HG02798 (cell line): Measurements from ENCODE around the gene ROBO1.

Source experiments
- ATAC-seq: cut with Tn5 transposase; IDR thresholded peaks from one replicate; pipeline ENCODE4 v1.9.1; 2021; ENCODE audit warnings: mild to moderate bottlenecking; ENCODE audit not compliant: unreplicated experiment, poor library complexity

ROBO1 gene

GRCh38 chr3:78963771-78964170 is 804.0 kb downstream of the ROBO1 start:
- no peak for ATAC-seq

- ATAC-seq: no peak
Measured at GRCh38 chr3:78957456-78957855, 810.3 kb downstream of the ROBO1 start.

DNA sequence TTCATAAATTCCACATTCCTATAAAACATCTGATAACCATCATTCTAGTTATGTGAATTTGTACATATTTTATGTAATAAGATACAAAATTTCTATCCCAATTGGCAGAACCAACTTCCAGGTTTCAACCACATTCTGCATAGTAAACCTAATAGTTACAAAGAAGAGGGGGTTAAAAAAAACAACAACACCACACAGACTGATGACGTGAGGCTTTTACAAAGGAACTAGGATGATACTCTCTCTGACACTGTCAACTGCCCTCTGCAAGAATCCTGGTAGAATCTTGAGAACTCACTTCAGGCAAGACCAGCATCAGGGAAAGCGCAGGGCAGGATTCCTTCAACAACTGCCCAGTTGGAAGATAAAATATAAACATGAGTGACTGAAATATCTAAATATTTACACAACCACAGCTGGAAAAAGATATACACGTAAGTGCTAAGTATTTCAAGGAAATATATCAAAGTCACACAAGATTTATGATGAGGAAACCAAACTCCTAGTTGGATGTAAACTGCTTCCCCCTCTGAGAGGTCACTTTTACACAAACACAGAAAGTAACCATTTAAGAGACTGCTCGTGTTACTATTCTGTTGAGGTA is 816.4 kb downstream of the ROBO1 start:
- no peak for ATAC-seq

DNA sequence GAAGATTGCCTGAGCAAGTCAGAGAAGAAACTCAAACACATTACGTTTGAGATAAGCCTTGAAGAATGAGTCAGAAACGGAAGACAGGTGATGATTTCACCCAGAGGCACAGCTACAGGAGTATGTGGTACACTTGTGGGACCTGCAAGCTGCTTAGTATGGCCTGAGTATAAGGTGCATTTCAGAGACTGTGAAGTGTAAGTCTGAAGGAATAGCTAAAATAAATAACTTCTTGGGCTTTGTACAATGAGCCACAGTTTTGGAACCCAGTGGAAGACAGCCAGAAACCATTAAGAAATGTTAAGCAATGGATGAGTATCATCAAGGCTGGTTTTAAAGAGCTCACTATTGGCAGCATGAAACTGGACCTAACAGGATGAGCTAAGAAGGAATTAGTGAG is 826.2 kb downstream of the ROBO1 start:
- no peak for ATAC-seq

DNA sequence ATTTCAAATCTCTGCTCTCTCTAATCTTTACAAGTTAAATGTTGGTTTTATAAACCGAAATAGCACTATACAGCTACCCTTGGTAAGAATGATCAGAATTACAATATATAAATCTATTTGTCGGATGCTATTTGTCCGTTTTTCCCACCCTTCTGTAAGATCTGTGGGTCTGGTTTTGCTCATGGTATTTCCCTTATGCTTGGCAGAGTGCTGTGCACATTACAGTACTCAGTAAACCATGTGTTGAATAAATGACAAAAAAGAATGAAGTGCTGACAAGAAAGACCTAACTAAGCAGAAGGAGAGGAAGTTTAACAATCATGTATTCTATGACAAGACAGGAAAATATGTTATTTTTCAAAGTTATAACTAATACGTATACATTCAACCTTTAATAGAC is 827.2 kb downstream of the ROBO1 start:
- no peak for ATAC-seq

- no peak for ATAC-seq
Measured at GRCh38 chr3:78940128-78940527, 827.7 kb downstream of the ROBO1 start.

- ATAC-seq: no peak
Measured at GRCh38 chr3:78937475-78937874, 830.3 kb downstream of the ROBO1 start.

GRCh38 chr3:78927759-78928158 is 840.0 kb downstream of the ROBO1 start:
- no peak for ATAC-seq

DNA sequence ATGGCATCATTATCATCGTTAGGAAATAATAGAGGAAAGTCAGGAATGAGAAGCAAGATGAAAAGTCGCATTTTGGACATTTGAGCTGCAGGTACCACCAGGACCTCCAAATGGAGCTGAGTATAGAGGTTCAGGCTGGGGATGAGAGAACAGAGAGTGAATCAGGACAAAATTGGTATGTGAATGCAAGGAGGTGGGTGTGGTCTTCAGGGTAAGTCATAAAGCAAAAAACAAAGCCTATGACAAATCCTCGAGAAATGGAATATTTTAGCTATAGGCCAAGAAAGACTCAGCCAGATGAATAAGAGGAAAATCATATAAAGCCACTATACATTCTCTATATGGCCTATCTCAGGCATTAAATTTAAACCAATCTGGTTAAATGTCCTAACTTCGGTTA is 841.3 kb downstream of the ROBO1 start:
- no peak for ATAC-seq

- ATAC-seq: no peak
Measured at GRCh38 chr3:78924711-78925110, 843.1 kb downstream of the ROBO1 start.

DNA sequence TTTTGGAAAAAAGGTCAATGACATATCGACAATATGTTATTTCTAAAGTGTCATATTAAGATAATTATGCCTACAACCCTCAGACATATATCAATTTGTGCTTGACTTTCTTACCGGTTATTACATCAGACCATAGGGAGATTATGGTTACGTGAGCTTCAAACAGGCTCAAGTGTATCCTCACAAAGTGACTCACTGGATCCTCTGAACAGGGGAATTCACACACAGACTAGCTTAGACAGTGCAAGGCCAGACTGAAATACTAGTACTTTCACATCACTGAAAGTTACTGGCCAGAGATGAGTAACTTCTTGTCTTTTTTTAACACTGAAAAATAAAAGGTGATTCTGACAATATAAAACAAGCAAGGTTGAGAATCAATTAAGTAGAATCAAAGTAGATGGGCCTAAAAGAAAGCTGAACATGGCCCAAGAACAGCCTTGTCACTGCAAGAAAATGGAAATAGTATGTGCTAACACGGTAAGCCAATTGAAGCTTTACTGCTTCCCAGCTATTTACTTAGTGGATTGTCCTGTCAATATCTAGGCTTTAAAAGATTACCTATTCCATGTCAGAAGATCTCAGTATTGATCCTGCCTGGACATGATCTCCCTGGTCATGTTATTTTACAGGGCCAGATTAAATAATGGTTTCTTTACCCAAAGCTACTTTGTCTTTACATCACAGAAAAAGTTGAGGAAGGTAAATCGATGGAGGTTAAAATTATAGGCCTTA is 848.6 kb downstream of the ROBO1 start:
- ATAC-seq: peak; percentile 60

GRCh38 chr3:78918361-78919020 is 849.3 kb downstream of the ROBO1 start:
- ATAC-seq: peak; percentile 38

DNA sequence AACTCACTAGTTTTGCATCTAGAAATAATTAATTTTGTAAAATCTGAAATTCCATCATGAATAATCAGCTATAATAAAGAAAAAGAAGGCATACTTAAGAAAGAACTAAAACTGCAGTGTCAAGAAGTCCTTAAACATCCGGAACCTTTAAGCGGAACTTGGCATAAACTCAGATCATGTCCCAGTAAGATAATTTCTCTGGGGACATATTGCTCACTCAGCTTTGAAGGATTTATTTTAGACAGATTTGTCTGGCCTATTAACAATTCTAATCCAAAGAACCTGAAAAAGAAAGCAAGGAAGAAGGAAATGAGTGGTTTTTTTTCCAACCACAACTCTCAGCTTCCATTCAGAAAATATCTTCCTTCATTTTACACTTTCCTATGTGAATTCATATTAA is 850.3 kb downstream of the ROBO1 start:
- ATAC-seq: no peak

DNA sequence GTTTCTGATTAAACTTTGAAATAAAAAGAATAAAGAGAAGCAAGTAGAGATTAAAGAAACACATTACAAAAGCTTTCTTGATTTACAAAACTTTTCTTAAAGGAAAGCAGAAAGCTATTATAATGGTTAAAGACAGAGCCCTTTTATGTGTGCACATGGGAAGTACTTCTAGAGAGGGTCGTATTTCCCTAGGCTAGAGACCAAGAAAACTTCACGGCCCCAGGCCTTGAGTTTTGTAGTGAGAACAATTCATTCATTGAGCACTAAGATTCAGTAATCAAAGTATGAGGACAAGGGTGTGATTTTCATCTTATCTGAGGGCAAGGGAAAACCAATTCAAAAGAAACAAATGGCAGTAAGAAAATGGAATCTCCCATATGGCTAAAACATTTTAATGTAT is 854.1 kb downstream of the ROBO1 start:
- no peak for ATAC-seq

DNA sequence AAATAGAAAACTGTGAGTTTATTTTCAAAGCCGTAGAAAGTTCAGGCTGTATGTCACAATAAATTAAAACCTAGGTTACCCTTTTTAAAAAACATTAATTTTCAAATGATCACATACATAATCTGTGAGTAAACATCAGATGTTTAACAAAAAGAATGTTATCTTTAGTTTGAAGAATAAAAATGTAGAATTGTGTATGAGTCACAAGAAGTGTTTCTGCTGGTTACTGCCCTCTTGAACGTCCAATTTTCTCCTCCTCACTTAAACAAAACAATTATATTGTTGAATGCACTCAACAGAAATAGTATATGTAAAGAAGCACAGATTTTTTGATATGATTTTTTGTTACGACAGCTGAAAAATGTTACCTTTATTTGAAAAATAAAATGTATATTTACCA is 855.1 kb downstream of the ROBO1 start:
- no peak for ATAC-seq

- ATAC-seq: no peak
Measured at GRCh38 chr3:78912259-78912658, 855.5 kb downstream of the ROBO1 start.

DNA sequence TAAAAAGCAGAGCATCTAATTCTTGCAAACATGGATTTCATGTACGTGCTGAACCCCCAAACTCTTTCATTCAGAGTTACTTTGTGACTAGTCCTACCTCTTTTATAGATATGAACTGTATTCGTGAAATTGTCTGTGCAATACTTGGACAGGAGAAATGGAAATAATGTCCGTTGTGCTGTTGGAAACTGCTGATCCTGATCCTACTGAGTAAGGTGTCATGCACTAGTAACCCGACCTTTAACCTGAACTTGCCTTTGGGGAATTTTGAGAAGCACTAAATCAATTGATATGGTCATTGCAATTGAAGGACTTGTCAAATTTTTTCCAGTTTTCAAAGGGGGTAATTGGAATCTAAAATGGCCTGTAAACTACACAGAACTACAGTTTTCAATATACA is 856.4 kb downstream of the ROBO1 start:
- ATAC-seq: no peak

DNA sequence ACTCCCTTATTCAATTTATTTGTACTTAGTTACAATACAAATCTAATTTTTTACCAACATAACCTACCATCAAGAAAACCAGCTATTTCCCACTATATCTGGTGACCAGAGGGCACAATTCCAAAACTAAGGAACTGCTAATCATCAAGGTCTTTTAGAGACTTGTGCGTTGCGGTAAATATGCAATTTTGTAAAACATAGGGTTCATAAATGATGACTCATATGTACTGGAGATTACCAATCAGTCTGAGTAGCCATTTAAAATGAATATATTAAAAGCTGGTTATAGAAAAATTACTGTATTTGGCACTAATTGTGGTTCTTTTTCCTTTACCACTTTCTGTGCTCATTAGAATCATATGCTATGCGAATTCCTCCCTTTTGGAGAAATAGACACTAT is 859.6 kb downstream of the ROBO1 start:
- ATAC-seq: no peak

DNA sequence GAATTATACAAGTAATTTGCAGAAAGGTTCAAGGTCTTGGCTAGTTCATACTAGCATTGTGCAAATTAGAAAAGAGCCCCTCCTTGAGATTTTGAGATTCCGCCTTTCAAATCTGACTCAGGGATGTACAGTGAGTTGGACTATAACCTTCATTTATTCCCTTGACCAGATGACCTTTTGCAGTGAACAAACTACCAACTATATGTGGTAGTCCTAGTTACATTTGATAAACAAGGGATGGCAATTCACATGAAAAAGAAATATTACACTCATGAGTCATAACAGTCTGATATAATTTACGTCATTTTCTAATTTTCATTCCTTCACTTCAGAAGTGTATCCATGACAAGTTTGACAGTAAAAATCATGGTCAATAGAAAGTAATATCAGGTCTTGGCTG is 860.4 kb downstream of the ROBO1 start:
- ATAC-seq: no peak

DNA sequence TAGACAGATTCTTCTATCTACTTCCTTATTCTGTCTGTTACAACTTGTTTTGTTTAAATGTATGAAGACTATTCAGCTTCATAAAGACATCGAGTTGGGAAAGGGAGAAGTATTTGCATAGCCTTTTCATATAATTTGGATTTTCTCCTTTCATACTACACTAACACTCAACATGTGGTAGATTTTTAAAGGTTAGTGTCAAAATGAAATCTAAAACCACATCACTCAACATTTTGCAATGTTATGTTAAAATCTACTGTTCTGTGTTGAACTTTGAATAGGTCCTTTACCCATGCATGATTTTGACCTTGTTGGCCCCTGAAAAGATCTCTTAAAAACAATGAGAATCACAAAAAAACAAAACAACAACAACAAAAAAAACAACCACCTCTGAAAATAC is 860.9 kb downstream of the ROBO1 start:
- no peak for ATAC-seq

GRCh38 chr3:78906245-78906644 is 861.6 kb downstream of the ROBO1 start:
- ATAC-seq: no peak

DNA sequence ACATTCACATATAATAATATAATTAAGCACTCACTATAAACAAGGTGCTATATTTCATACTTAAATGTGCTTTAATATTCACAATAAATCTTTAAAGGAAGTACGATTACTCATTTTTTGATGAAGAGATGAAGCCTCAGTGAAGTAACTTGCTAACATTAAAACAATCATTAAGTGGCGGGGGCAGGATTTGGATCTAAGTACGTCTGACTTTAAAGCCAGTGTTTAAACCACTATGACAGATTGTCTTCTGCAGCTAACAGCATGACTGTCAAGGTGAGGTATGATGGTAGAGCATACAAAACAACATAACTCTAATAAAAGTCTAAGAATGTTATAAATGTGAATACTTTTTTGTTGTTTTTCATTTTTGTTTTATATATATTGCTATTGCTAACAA is 862.1 kb downstream of the ROBO1 start:
- ATAC-seq: no peak
